Hepatocyte (in vitro differentiated cells): ENCODE measurements around the gene UBE2D4. TPM values are rescaled to one million over a fixed set of nuclear protein-coding genes. Genes with fewer than 3 reads are reported as not detected.

Source experiments
- DNase-seq: peaks from one replicate; pipeline ENCODE4 v3.0.0-alpha.2; 2016; ENCODE audit warnings: low spot score
- H2AFZ ChIP-seq: fragments of 200-600 bp; sonication (generic); 2 replicates; pipeline ENCODE4 v1.6.0; 2016; ENCODE audit warnings: antibody characterized with exemption, mild to moderate bottlenecking
- H3K27ac ChIP-seq: fragments of 200-600 bp; sonication (generic); 2 replicates; pipeline ENCODE4 v1.5.1; 2016; ENCODE audit warnings: mild to moderate bottlenecking
- H3K27me3 ChIP-seq: fragments of 200-600 bp; sonication (generic); 2 replicates; pipeline ENCODE4 v1.6.1; 2016
- H3K36me3 ChIP-seq: fragments of 200-600 bp; sonication (generic); replicated peaks from 2 replicates; pipeline ENCODE4 v1.5.1; 2016; ENCODE audit warnings: low read depth; ENCODE audit not compliant: insufficient read depth
- H3K4me1 ChIP-seq: fragments of 200-600 bp; sonication (generic); 2 replicates; pipeline ENCODE4 v1.5.1; 2016; ENCODE audit warnings: mild to moderate bottlenecking, moderate library complexity; ENCODE audit not compliant: insufficient read depth
- H3K4me2 ChIP-seq: fragments of 200-600 bp; sonication (generic); 2 replicates; pipeline ENCODE4 v1.6.0; 2016
- H3K4me3 ChIP-seq: fragments of 200-600 bp; sonication (generic); 2 replicates; pipeline ENCODE4 v1.5.1; 2016; ENCODE audit warnings: mild to moderate bottlenecking
- H3K79me2 ChIP-seq: fragments of 200-600 bp; sonication (generic); 2 replicates; pipeline ENCODE4 v1.6.0; 2017; ENCODE audit warnings: mild to moderate bottlenecking
- H3K9me2 ChIP-seq: fragments of 200-600 bp; sonication (generic); replicated peaks from 2 replicates; pipeline ENCODE4 v1.6.0; 2017; ENCODE audit warnings: mild to moderate bottlenecking; ENCODE audit not compliant: insufficient read depth
- H3K9me3 ChIP-seq: fragments of 200-600 bp; sonication (generic); 2 replicates; pipeline ENCODE4 v1.5.1; 2016; ENCODE audit warnings: low read depth, mild to moderate bottlenecking
- H4K20me1 ChIP-seq: fragments of 200-600 bp; sonication (generic); 2 replicates; pipeline ENCODE4 v1.6.0; 2016; ENCODE audit warnings: mild to moderate bottlenecking; ENCODE audit not compliant: insufficient read depth, poor library complexity, severe bottlenecking
- CTCF ChIP-seq: fragments of 200-600 bp; sonication (generic); IDR thresholded peaks from 2 replicates; pipeline ENCODE4 v1.5.1; 2016; ENCODE audit warnings: antibody characterized with exemption, mild to moderate bottlenecking; ENCODE audit not compliant: poor library complexity
- EZH2 ChIP-seq: fragments of 200-600 bp; sonication (generic); IDR thresholded peaks from 2 replicates; pipeline ENCODE4 v1.6.1; 2016; ENCODE audit warnings: antibody characterized with exemption, mild to moderate bottlenecking, borderline replicate concordance
- EZH2phosphoT487 ChIP-seq: fragments of 200-600 bp; sonication (generic); IDR thresholded peaks from one replicate; pipeline ENCODE4 v1.6.1; 2018; ENCODE audit warnings: antibody characterized with exemption, mild to moderate bottlenecking, low read depth, moderate library complexity; ENCODE audit not compliant: unreplicated experiment, severe bottlenecking
- WGBS: methylation state at CpG from one replicate; pipeline ENCODE4 v1.1.6; 2016; ENCODE audit warnings: low lambda C conversion rate; ENCODE audit errors: missing lambda C conversion rate; 5-methylcytosine and 5-hydroxymethylcytosine counted together
- polyA plus RNA-seq: library from polyadenylated mRNA; unstranded; fragments of >200 nt; fragmentation: Nextera tagmentation; extraction: Ambion mirVana; gene quantifications from 2 replicates; pipeline ENCODE4 v1.2.1, GENCODE V29; 2016
- total RNA-seq: library from RNA; depleted of rRNA; stranded (reverse); fragments of >200 nt; gene quantifications from 2 replicates; pipeline ENCODE4 v1.2.3, GENCODE V29; 2014

The UBE2D4 gene
- total and polyA plus RNA-seq, 2 experiments from 2014 or later = 16.7 to 22.7 TPM

GRCh38 chr7:43927810-43928209, 1.6 kb downstream of the UBE2D4 start:
- no peaks in the 10 kb centered on the region for H3K27me3 ChIP-seq
- TF ChIP-seq EZH2phosphoT487 = no peak
- no peak for TF ChIP-seq EZH2
- TF ChIP-seq CTCF = no peak
- 94% methylated on average over 4 of the region's 4 CpGs for WGBS
- no peak overlapping the region for H2AFZ ChIP-seq
- H3K36me3 ChIP-seq = no peaks in the 10 kb centered on the region
- peaks cover 10% of the 10 kb centered on the region for H3K4me1 ChIP-seq
- DNase-seq = no peak
- no peak overlapping the region for H3K4me2 ChIP-seq
- H3K9me3 ChIP-seq = no peaks in the 10 kb centered on the region
- H4K20me1 ChIP-seq = no peaks in the 10 kb centered on the region
- H3K79me2 ChIP-seq = peaks cover 11% of the 10 kb centered on the region
- H3K27ac ChIP-seq = no peak overlapping the region
- H3K4me3 ChIP-seq = no peak overlapping the region
- no peaks in the 10 kb centered on the region for H3K9me2 ChIP-seq

- peaks cover 10% of the 10 kb centered on the region for H3K4me1 ChIP-seq
- H3K79me2 ChIP-seq = peaks cover 5% of the 10 kb centered on the region
- no peaks in the 10 kb centered on the region for H4K20me1 ChIP-seq
- H3K27ac ChIP-seq = no peak overlapping the region
- 86% methylated on average over 5 of the region's 5 CpGs for WGBS
- no peak for TF ChIP-seq EZH2
- no peak for TF ChIP-seq EZH2phosphoT487
- TF ChIP-seq CTCF = no peak
- H3K4me3 ChIP-seq = no peak overlapping the region
- DNase-seq = no peak
- no peaks in the 10 kb centered on the region for H3K27me3 ChIP-seq
- H3K9me3 ChIP-seq = no peaks in the 10 kb centered on the region
- H2AFZ ChIP-seq = no peak overlapping the region
- H3K4me2 ChIP-seq = no peak overlapping the region
- no peaks in the 10 kb centered on the region for H3K36me3 ChIP-seq
- no peaks in the 10 kb centered on the region for H3K9me2 ChIP-seq
Measured at GRCh38 chr7:43929529-43930457, 3.6 kb downstream of the UBE2D4 start.

- H3K4me2 ChIP-seq = no peak overlapping the region
- H3K9me3 ChIP-seq = no peaks in the 10 kb centered on the region
- peaks cover 5% of the 10 kb centered on the region for H3K79me2 ChIP-seq
- H4K20me1 ChIP-seq = no peaks in the 10 kb centered on the region
- H2AFZ ChIP-seq = no peak overlapping the region
- H3K36me3 ChIP-seq = no peaks in the 10 kb centered on the region
- H3K4me1 ChIP-seq = no peaks in the 10 kb centered on the region
- no peak overlapping the region for H3K27ac ChIP-seq
- DNase-seq = no peak
- 83% methylated on average over 7 of the region's 7 CpGs for WGBS
- H3K27me3 ChIP-seq = no peaks in the 10 kb centered on the region
- no peak overlapping the region for H3K4me3 ChIP-seq
- TF ChIP-seq EZH2phosphoT487 (no peak), EZH2 (no peak), CTCF (no peak)
- no peaks in the 10 kb centered on the region for H3K9me2 ChIP-seq
Measured at GRCh38 chr7:43931346-43931745, 5.1 kb downstream of the UBE2D4 start.
